ENCODE data around the gene NUFIP2.
A peak's percentile ranks its signal among the peaks of the same experiment; 100 is the strongest.

GRCh38 chr17:29283496-29283895 is 10.5 kb downstream of the NUFIP2 start:
- TF ChIP-seq, protein P1, sequence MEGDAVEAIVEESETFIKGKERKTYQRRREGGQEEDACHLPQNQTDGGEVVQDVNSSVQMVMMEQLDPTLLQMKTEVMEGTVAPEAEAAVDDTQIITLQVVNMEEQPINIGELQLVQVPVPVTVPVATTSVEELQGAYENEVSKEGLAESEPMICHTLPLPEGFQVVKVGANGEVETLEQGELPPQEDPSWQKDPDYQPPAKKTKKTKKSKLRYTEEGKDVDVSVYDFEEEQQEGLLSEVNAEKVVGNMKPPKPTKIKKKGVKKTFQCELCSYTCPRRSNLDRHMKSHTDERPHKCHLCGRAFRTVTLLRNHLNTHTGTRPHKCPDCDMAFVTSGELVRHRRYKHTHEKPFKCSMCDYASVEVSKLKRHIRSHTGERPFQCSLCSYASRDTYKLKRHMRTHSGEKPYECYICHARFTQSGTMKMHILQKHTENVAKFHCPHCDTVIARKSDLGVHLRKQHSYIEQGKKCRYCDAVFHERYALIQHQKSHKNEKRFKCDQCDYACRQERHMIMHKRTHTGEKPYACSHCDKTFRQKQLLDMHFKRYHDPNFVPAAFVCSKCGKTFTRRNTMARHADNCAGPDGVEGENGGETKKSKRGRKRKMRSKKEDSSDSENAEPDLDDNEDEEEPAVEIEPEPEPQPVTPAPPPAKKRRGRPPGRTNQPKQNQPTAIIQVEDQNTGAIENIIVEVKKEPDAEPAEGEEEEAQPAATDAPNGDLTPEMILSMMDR (IDR thresholded peaks at IDR 0.05; ENCODE audit: low read depth, low read length, poor library complexity, severe bottlenecking) = peak; percentile 28
- no peak for TF ChIP-seq EZH2phosphoT487 (IDR thresholded peaks at IDR 0.05; ENCODE audit: borderline replicate concordance, low read length)
